ENCODE data around the gene RAPGEF3.

RAPGEF3 gene

GRCh38 chr12:47776471-47777143, 17.9 kb upstream of the RAPGEF3 start:
- no peak for DNase-seq

- no peak for DNase-seq
Measured at GRCh38 chr12:47775100-47775911, 16.6 kb upstream of the RAPGEF3 start.

GRCh38 chr12:47774663-47775062, 16.0 kb upstream of the RAPGEF3 start:
- DNase-seq: no peak

- no peak for DNase-seq
Measured at GRCh38 chr12:47773858-47774580, 15.3 kb upstream of the RAPGEF3 start.

GRCh38 chr12:47773062-47773857, 14.6 kb upstream of the RAPGEF3 start, which contains the start of gene SLC48A1:
TSS of gene SLC48A1 (plus strand) at chr12:47773238. CDS start at chr12:47773305, 67 bp downstream.
- peak; percentile 68 for DNase-seq

- no peak for DNase-seq
Measured at GRCh38 chr12:47772738-47773061, 14.0 kb upstream of the RAPGEF3 start.

- no peak for DNase-seq
Measured at GRCh38 chr12:47772094-47772660, 13.5 kb upstream of the RAPGEF3 start.

GRCh38 chr12:47771304-47771703, 12.6 kb upstream of the RAPGEF3 start:
- no peak for DNase-seq

- DNase-seq: no peak
Measured at GRCh38 chr12:47770086-47770726, 11.5 kb upstream of the RAPGEF3 start.

- no peak for DNase-seq
Measured at GRCh38 chr12:47769234-47770085, 10.8 kb upstream of the RAPGEF3 start.

GRCh38 chr12:47768323-47768811, 9.7 kb upstream of the RAPGEF3 start:
- DNase-seq: no peak

GRCh38 chr12:47767216-47767724, 8.6 kb upstream of the RAPGEF3 start:
- DNase-seq: peak; percentile 61

GRCh38 chr12:47766502-47767215, 8.0 kb upstream of the RAPGEF3 start:
- DNase-seq: no peak

GRCh38 chr12:47763481-47764346, 5.0 kb upstream of the RAPGEF3 start:
- DNase-seq: no peak

GRCh38 chr12:47762850-47763465, 4.3 kb upstream of the RAPGEF3 start:
- DNase-seq: no peak

GRCh38 chr12:47758584-47758833, 171 bp downstream of the RAPGEF3 start:
- DNase-seq: no peak

GRCh38 chr12:47757840-47758583, 668 bp downstream of the RAPGEF3 start:
- no peak for DNase-seq

GRCh38 chr12:47757364-47757839, 1.3 kb downstream of the RAPGEF3 start:
- no peak for DNase-seq

Data from T-helper 9 cell (primary cell).